ENCODE results near the gene RNF146. TPM values are rescaled to one million over a fixed set of nuclear protein-coding genes. Genes with fewer than 3 reads are reported as not detected.
A peak's percentile ranks its signal among the peaks of the same experiment; 100 is the strongest.

The RNF146 gene
- total RNA-seq, 1 donor, result 56.8 TPM

DNA sequence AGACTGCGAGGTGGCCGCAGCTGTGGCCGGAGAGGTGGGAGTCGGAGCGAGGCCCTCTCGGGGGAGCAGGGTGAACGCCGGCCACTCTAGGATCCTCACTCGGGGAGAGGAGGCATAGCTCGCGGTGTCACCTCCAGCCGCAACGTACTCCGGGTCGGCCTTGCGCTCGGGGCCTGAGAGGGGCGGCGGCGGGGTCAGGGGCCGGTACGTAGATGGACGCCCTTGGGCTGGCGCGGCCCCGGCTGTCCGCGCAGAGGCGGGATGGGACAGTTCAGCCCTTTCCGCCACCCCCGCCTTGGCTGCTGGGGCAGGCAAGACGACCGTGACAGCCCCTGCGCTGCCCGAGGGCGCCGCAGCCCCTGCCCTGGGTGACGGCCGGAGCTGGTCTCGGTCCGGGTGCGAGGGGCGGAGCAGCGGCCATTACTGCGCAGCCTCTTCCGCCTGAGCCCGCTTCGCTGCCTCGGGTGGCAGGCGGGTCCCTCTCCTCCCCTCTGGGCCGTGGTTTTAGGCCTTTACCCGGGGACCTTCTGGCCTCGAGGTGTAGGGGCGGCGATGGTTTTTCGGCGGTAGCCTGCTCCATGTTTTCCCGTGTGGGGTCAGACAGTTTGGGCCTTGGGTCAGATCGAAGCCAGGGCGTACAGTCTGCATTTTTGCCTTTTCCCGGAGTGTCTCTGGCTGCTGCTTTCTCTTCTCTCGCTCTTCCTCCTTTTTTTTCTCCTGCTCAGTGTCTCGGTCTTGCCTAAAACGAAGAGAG, 405 bp downstream of the RNF146 start:
- Histone ChIP-seq H3K4me3 (ENCODE audit: insufficient read depth, low read length) (peak overlapping the region; percentile 97), H3K9me3 (ENCODE audit: low read depth, low read length) (no peaks in the 10 kb centered on the region), H3K27ac (ENCODE audit: low read depth, low read length) (peak overlapping the region; percentile 95), H3K4me1 (ENCODE audit: insufficient read depth, low read length) (peaks cover 14% of the 10 kb centered on the region), H3K27me3 (ENCODE audit: insufficient read depth, low read length) (no peaks in the 10 kb centered on the region), H3K4me2 (ENCODE audit: insufficient read depth, low read length) (peak overlapping the region; percentile 82), H3K36me3 (ENCODE audit: insufficient read depth, low read length) (no peaks in the 10 kb centered on the region), H3K79me2 (ENCODE audit: insufficient read depth, low read length) (peaks cover 53% of the 10 kb centered on the region), H2AFZ (ENCODE audit: low read length) (peak overlapping the region; percentile 89), H4K20me1 (ENCODE audit: insufficient read depth, low read length) (peaks cover 32% of the 10 kb centered on the region)
- peak; percentile 90 for DNase-seq (ENCODE audit: insufficient read length, low spot score, missing footprints)
- TF ChIP-seq, protein P1, sequence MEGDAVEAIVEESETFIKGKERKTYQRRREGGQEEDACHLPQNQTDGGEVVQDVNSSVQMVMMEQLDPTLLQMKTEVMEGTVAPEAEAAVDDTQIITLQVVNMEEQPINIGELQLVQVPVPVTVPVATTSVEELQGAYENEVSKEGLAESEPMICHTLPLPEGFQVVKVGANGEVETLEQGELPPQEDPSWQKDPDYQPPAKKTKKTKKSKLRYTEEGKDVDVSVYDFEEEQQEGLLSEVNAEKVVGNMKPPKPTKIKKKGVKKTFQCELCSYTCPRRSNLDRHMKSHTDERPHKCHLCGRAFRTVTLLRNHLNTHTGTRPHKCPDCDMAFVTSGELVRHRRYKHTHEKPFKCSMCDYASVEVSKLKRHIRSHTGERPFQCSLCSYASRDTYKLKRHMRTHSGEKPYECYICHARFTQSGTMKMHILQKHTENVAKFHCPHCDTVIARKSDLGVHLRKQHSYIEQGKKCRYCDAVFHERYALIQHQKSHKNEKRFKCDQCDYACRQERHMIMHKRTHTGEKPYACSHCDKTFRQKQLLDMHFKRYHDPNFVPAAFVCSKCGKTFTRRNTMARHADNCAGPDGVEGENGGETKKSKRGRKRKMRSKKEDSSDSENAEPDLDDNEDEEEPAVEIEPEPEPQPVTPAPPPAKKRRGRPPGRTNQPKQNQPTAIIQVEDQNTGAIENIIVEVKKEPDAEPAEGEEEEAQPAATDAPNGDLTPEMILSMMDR (IDR thresholded peaks at IDR 0.05; ENCODE audit: extremely low read depth, low read depth, low read length), result no peak

DNA sequence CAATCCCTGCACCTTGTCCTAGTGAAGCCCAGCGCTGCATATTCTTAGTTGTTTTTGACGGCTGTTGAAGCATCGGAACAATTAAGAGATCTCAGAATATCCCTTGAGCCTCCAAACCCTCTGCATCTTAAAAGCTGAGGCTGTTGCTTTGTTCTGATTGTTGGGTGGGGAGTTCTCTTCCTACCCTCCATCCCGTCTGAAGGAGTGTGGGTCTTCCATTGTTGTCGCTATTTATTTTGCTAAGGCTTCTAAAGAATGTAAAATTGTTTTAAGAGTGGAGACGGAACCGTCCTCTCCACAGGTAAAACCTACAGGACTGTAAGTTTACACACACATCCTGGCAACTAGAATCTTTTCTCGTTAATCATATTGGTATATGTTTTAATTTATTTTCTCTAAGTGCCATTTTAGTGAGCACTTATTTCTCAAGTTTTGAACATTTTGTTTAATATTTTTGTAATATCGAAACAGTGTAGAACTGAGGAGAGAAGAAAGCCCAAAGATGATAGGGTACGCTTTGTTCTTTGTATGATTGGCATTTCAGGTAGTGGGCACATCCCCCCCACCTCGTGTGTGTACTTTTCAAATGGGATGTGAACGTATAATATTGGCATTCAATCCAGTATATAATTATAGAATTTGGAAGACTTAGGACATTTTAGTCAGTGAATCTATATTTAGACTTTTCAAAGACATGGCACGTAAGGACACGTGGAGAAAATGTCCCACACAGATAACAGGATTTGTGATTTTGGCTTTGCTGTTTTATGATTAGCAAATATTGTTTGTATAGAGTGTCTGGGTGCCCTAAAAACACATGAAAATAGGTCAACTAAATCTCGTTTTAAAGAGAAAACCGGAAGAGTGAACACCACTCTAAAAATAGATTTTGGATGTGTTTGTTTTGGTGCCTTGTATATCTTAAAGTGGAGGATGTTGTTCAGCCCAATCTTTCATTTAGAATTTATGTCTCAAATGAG, 1.3 kb downstream of the RNF146 start:
- H3K27me3 ChIP-seq (ENCODE audit: insufficient read depth, low read length), result no peaks in the 10 kb centered on the region
- H3K79me2 ChIP-seq (ENCODE audit: insufficient read depth, low read length), result peaks cover 62% of the 10 kb centered on the region
- H4K20me1 ChIP-seq (ENCODE audit: insufficient read depth, low read length), result peaks cover 40% of the 10 kb centered on the region
- peak overlapping the region; percentile 95 for H3K27ac ChIP-seq (ENCODE audit: low read depth, low read length)
- TF ChIP-seq, protein P1 (IDR thresholded peaks at IDR 0.05; ENCODE audit: extremely low read depth, low read depth, low read length), result no peak
- H3K4me1 ChIP-seq (ENCODE audit: insufficient read depth, low read length), result peaks cover 14% of the 10 kb centered on the region
- H3K9me3 ChIP-seq (ENCODE audit: low read depth, low read length), result no peaks in the 10 kb centered on the region
- H3K36me3 ChIP-seq (ENCODE audit: insufficient read depth, low read length), result no peaks in the 10 kb centered on the region
- H3K4me2 ChIP-seq (ENCODE audit: insufficient read depth, low read length), result peak overlapping the region; percentile 82
- peak overlapping the region; percentile 89 for H2AFZ ChIP-seq (ENCODE audit: low read length)
- DNase-seq (ENCODE audit: insufficient read length, low spot score, missing footprints), result peak; percentile 68
- H3K4me3 ChIP-seq (ENCODE audit: insufficient read depth, low read length), result peak overlapping the region; percentile 97

DNA sequence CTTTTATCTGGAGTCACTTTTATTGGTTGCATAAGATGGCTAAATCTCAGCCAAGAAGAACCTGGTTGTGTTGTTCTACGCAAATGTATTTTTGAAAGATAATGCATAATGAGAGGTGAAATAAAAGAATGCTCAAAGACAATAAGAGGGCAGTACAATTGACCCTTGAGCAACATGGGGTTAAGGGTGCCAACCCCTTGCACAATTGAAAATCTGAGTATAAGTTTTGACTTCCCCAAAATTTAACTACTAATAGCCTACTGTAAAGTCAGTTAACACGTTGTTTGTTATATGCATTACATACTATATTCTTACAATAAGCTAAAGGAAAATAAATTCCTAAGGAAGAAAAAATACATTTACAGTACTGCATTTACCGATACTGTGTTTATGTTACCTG, 5.9 kb downstream of the RNF146 start:
- Histone ChIP-seq H3K4me1 (ENCODE audit: insufficient read depth, low read length) (peaks cover 14% of the 10 kb centered on the region), H3K4me2 (ENCODE audit: insufficient read depth, low read length) (no peak overlapping the region), H4K20me1 (ENCODE audit: insufficient read depth, low read length) (peaks cover 65% of the 10 kb centered on the region), H2AFZ (ENCODE audit: low read length) (no peak overlapping the region), H3K9me3 (ENCODE audit: low read depth, low read length) (no peaks in the 10 kb centered on the region), H3K36me3 (ENCODE audit: insufficient read depth, low read length) (no peaks in the 10 kb centered on the region), H3K4me3 (ENCODE audit: insufficient read depth, low read length) (no peak overlapping the region), H3K79me2 (ENCODE audit: insufficient read depth, low read length) (peaks cover 98% of the 10 kb centered on the region), H3K27me3 (ENCODE audit: insufficient read depth, low read length) (no peaks in the 10 kb centered on the region), H3K27ac (ENCODE audit: low read depth, low read length) (no peak overlapping the region)
- TF ChIP-seq, protein P1 (IDR thresholded peaks at IDR 0.05; ENCODE audit: extremely low read depth, low read depth, low read length), result no peak
- DNase-seq (ENCODE audit: insufficient read length, low spot score, missing footprints), result no peak

DNA sequence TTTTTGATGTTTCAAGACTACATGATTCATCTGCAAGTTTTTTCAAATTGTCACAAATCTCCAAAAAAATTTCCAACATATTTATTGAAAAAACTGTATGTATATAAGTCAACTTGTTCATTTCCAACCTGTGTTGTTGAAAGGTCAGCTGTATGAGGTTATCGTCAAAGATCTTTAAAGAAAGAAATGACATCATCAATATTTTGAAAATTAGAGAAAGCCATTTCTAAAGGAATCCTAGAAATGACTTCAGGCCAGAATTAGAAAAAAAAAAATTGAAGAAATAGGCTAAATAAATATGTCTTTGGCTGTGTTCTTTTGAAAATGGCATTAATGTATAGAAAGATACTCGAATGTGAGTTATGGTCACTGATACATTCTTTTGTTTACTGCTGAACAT, 6.8 kb downstream of the RNF146 start:
- Histone ChIP-seq H3K27me3 (ENCODE audit: insufficient read depth, low read length) (no peaks in the 10 kb centered on the region), H3K4me2 (ENCODE audit: insufficient read depth, low read length) (no peak overlapping the region)

More for the DNA sequence above, 6.8 kb downstream of the RNF146 start:
- peaks cover 98% of the 10 kb centered on the region for H3K79me2 ChIP-seq (ENCODE audit: insufficient read depth, low read length)
- DNase-seq (ENCODE audit: insufficient read length, low spot score, missing footprints), result no peak
- H3K4me1 ChIP-seq (ENCODE audit: insufficient read depth, low read length), result peaks cover 14% of the 10 kb centered on the region
- H3K9me3 ChIP-seq (ENCODE audit: low read depth, low read length), result no peaks in the 10 kb centered on the region
- no peak overlapping the region for H2AFZ ChIP-seq (ENCODE audit: low read length)
- H4K20me1 ChIP-seq (ENCODE audit: insufficient read depth, low read length), result peaks cover 61% of the 10 kb centered on the region
- H3K36me3 ChIP-seq (ENCODE audit: insufficient read depth, low read length), result no peaks in the 10 kb centered on the region
- no peak overlapping the region for H3K4me3 ChIP-seq (ENCODE audit: insufficient read depth, low read length)
- TF ChIP-seq, protein P1 (IDR thresholded peaks at IDR 0.05; ENCODE audit: extremely low read depth, low read depth, low read length), result no peak
- no peak overlapping the region for H3K27ac ChIP-seq (ENCODE audit: low read depth, low read length)

Measured in osteoblast (primary cell).